CD4-positive, alpha-beta T cell treated with Interferon gamma for 1 hour (primary cell): ENCODE results near the gene POLG2.
"Not testable (repeated sequence)": the region's sequence is repeated elsewhere in the genome, so short reads cannot be mapped to it uniquely, and the experiment has no call there.

ENCODE experiments used
- DNase-seq: peaks from one replicate; pipeline ENCODE4 v3.0.0-alpha.2; 2020

The POLG2 gene

DNA sequence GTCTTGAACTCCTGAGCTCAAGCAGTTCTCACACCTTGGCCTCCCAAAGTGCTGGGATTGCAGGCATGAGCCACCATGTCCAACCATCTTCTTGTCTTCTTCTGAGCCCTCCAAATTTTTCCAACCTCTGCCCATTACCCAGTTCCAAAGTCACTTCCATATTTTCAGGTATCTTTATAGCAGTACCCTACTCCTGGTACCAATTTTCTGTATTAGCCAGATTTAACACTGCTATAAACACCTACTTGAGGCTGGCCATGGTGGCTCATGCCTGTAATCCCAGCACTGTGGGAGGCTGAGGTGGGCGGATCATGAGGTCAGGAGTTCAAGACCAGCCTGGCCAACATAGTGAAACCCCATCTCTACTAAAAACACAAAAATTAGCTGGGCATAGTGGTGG, 57.3 kb downstream of the POLG2 start:
- DNase-seq = not testable (repeated sequence)

DNA sequence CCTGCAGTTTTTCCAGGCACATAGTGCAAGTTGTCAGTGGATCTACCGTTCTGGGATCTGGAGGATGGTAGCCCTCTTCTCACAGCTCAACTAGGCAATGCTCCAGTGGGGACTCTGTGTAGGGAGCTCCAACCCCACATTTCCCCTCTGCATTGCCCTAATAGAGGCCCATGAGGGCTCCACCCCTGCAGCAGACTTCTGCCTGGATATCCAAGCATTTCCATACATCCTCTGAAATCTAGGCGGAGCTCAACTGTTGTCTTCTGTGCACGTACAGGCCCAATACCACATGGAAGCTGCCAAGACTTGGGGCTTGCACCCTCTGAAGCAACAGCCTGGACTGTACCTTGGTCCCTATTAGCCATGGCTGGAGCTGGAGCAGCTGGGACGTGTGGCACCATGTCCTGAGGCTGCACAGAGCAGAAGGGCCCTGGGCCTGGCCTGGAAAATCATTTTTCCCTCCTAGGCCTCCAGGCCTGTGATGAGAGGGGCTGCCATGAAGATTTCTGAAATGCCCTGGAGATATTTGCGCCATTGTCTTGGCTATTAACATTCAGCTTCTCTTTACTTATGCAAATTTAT, 58.8 kb downstream of the POLG2 start:
- DNase-seq = no peak

DNA sequence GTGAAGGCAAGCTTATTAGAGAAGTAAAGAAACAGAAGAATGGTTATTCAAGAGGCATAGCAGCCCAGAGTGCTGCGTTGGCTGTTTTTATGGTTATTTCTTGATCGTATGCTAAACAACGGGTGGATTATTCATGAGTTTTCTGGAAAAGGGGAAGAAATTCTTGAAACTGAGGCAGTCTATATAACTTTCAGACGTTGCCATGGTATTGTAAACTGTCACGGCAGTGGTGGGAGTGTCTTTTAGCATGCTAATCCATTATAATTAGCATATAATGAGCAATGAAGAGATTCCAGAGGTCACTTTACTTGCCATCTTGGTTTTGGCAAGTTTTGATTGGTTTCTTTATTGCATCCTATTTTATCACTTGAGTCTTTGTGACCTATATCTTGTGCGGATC, 65.3 kb downstream of the POLG2 start:
- no peak for DNase-seq

DNA sequence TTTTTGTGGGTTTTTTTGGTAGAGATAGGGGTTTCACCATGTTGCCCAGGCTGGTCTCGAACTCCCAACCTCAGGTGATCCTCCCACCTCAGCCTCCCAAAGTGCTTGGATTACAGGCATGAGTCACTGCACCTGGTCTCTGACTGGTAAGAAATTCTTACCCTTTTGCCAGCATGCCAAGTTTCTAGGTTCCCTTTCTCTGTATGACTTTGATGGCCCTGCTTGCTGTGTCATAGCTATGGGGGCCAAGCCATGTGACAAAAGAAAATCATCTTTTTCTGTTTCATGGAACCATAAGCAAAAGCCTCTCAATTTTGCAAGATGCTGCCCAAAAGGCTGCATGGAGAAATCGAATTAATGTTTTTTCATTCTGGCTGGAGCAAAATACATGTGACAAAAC, 66.8 kb downstream of the POLG2 start:
- not testable (repeated sequence) for DNase-seq

DNA sequence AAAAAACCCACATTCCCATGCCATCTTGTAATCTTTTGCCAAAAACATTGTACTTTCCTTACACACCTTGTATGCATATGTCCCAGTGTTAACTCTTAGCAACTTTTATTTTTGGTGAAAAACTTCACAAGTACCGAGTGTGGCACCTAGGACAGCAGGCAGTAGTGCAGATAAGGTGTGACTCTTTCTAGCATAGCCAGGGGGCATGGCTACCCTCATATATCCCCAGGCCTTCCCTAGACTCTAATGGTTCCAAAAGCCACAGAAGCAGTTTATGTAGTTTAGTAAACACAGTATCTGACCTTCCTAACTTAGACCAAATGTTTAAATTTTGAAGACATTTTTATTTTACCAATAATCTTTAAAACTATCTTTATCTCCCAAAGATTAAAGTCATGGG, 68.4 kb downstream of the POLG2 start:
- DNase-seq = no peak
